A673 (cell line): Measurements from ENCODE around the gene IL23R. TPM values are rescaled to one million over a fixed set of nuclear protein-coding genes. Genes with fewer than 3 reads are reported as not detected.

Experiments used
- BruUV-seq: library from RNA; stranded (reverse); fragments of 400-500 nt; replicated peaks from 2 replicates; lab custom pipeline; 2021; lab: Mats Ljungman, UMichigan
- CTCF ChIA-PET: fragments of 300-600 bp; sonication (Branson Sonifier 250); formaldehyde crosslinking; loops from one replicate; lab custom pipeline; 2022; ENCODE audit warnings: antibody characterized with exemption; lab: Charles Lee
- POLR2A ChIA-PET: fragments of 300-600 bp; sonication (Branson Sonifier 250); formaldehyde crosslinking; loops from one replicate; lab custom pipeline; 2022; ENCODE audit warnings: antibody characterized with exemption; ENCODE audit not compliant: low non-redundant PET; lab: Charles Lee
- DNase-seq: peaks from one replicate; pipeline ENCODE4 v3.0.0-alpha.2; 2015; ENCODE audit warnings: low spot score
- H3K27ac ChIP-seq: fragments of 200-600 bp; sonication (generic); 2 replicates; pipeline ENCODE4 v1.5.1; 2016; ENCODE audit warnings: mixed run types, low read depth, mild to moderate bottlenecking, mixed read lengths, antibody characterized with exemption, low read length; ENCODE audit not compliant: poor library complexity, severe bottlenecking
- H3K27me3 ChIP-seq: fragments of 200-600 bp; sonication (generic); replicated peaks from 2 replicates; pipeline ENCODE4 v1.6.1; 2017; ENCODE audit warnings: mixed run types, low read depth, mild to moderate bottlenecking, mixed read lengths, antibody characterized with exemption, low read length; ENCODE audit not compliant: insufficient read depth, poor library complexity
- H3K36me3 ChIP-seq: fragments of 200-600 bp; sonication (generic); 2 replicates; pipeline ENCODE4 v1.6.1; 2016; ENCODE audit warnings: mixed run types, mild to moderate bottlenecking, mixed read lengths, antibody characterized with exemption, low read length; ENCODE audit not compliant: insufficient read depth, poor library complexity, severe bottlenecking
- H3K4me1 ChIP-seq: fragments of 200-600 bp; sonication (generic); 2 replicates; pipeline ENCODE4 v1.6.1; 2017; ENCODE audit warnings: mixed run types, mild to moderate bottlenecking, mixed read lengths, antibody characterized with exemption, low read length; ENCODE audit not compliant: insufficient read depth, poor library complexity, severe bottlenecking
- H3K4me3 ChIP-seq: fragments of 200-600 bp; sonication (generic); 2 replicates; pipeline ENCODE4 v1.5.1; 2016; ENCODE audit warnings: low read depth, mixed run types, mild to moderate bottlenecking, mixed read lengths, low read length; ENCODE audit not compliant: poor library complexity, severe bottlenecking
- H3K9me3 ChIP-seq: fragments of 200-600 bp; sonication (generic); 2 replicates; pipeline ENCODE4 v1.6.1; 2016; ENCODE audit warnings: mixed run types, low read depth, mild to moderate bottlenecking, mixed read lengths, antibody characterized with exemption, low read length; ENCODE audit not compliant: poor library complexity, severe bottlenecking
- EZH2 ChIP-seq: fragments of 200-600 bp; sonication (generic); IDR thresholded peaks from 2 replicates; pipeline ENCODE4 v1.6.1; 2017; ENCODE audit warnings: borderline replicate concordance, low read depth, mild to moderate bottlenecking, mixed read lengths, antibody characterized with exemption, low read length; ENCODE audit not compliant: poor library complexity, severe bottlenecking
- intact Hi-C: fragments of 100-400 bp; cut with micrococcal nuclease; formaldehyde crosslinking; loops from one replicate; pipeline ENCODE4 v1.10.0; 2022; ENCODE audit not compliant: unreplicated experiment
- total RNA-seq: library from RNA; stranded (reverse); gene quantifications from 2 replicates; pipeline ENCODE4 v1.2.3, GENCODE V29; 2021
- TF ChIP-seq, protein P1 (sequence below): fragments of 300-800, 200-600 bp; sonication (generic); conservative IDR thresholded peaks from 2 replicates; pipeline ENCODE4 v1.5.1; 2017; ENCODE audit warnings: low read depth, mild to moderate bottlenecking, antibody characterized with exemption, low read length, moderate library complexity, mixed read lengths

IL23R gene
- total RNA-seq, 1 experiment from 2014 or later, result not detected

DNA sequence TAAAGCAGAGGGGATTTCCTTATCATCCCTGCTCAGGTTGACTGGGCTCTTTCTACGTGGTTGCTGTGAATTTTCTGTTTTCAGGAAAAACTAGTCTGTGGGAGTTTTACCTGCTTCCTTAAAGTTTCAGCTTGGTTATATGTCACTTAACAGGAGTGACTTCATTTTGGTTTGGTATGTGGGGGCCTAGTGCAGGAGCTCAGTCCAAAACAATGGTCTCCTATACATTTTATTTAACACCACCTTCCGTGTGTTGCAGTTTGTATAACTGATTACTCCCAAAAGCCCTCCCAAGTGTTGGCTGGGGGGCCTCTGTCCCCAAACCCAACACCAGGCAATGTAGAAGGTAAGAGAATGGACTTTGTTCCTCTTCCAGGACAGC is 5.3 kb downstream of the IL23R start:
- no peaks in the 10 kb centered on the region for H3K4me1 ChIP-seq
- H3K27ac ChIP-seq, result no peak overlapping the region
- CTCF ChIA-PET, result no interaction called here
- H3K36me3 ChIP-seq, result no peaks in the 10 kb centered on the region
- TF ChIP-seq, protein P1, sequence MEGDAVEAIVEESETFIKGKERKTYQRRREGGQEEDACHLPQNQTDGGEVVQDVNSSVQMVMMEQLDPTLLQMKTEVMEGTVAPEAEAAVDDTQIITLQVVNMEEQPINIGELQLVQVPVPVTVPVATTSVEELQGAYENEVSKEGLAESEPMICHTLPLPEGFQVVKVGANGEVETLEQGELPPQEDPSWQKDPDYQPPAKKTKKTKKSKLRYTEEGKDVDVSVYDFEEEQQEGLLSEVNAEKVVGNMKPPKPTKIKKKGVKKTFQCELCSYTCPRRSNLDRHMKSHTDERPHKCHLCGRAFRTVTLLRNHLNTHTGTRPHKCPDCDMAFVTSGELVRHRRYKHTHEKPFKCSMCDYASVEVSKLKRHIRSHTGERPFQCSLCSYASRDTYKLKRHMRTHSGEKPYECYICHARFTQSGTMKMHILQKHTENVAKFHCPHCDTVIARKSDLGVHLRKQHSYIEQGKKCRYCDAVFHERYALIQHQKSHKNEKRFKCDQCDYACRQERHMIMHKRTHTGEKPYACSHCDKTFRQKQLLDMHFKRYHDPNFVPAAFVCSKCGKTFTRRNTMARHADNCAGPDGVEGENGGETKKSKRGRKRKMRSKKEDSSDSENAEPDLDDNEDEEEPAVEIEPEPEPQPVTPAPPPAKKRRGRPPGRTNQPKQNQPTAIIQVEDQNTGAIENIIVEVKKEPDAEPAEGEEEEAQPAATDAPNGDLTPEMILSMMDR, result no peak
- no peak for TF ChIP-seq EZH2
- no peak overlapping the region for H3K4me3 ChIP-seq
- no TSS peak for BruUV-seq
- no peaks in the 10 kb centered on the region for H3K27me3 ChIP-seq
- no peak for DNase-seq
- intact Hi-C loops, result no loop called here
- POLR2A ChIA-PET, result no interaction called here
- H3K9me3 ChIP-seq, result no peaks in the 10 kb centered on the region

DNA sequence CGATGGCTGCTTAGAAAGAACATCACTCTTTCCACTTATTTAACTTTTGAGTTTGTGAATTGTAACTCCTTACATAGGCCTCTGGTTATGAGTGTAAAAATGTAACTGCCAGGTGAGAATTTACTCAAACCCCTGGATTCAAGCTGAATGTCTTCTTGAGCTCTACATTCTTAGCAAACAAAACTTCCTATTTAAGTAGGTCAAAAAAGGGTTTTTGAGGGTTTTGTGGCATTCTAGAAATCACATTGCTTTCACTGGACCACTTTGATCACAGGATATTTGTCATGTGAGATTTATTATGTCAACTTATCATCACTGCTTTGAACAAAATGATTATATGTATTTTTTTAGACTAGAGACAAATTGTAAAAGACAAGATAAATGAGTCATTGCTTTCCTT is 5.7 kb downstream of the IL23R start:
- POLR2A ChIA-PET, result no interaction called here
- no peaks in the 10 kb centered on the region for H3K27me3 ChIP-seq
- no peak overlapping the region for H3K27ac ChIP-seq
- TF ChIP-seq EZH2, result no peak
- TF ChIP-seq, protein P1, result no peak
- no peak for DNase-seq
- H3K9me3 ChIP-seq, result no peaks in the 10 kb centered on the region
- no peak overlapping the region for H3K4me3 ChIP-seq
- no peaks in the 10 kb centered on the region for H3K36me3 ChIP-seq
- BruUV-seq, result no TSS peak
- intact Hi-C loops, result no loop called here
- CTCF ChIA-PET, result no interaction called here
- H3K4me1 ChIP-seq, result no peaks in the 10 kb centered on the region

DNA sequence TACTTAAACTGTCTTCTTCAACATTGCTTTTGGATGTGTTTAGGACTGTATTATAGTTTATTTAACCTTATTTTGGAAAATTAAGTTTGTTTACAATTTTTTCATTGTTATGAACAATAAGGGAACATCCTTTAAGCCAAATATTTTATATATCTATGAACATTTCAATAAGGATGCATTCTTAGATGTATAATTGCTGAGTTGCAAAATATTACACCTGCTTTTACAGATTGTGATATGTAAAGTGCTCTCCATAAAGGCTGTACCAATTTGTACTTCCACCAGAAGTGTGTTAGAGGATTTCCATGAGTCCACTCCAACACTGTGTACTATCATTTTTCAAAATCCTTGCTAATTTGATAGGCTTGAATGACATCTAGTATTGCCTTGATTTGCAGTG is 7.7 kb downstream of the IL23R start:
- intact Hi-C loops, result no loop called here
- H3K4me1 ChIP-seq, result no peaks in the 10 kb centered on the region
- BruUV-seq, result no TSS peak
- no peaks in the 10 kb centered on the region for H3K9me3 ChIP-seq
- ChIA-PET POLR2A (no interaction called here), CTCF (no interaction called here)
- no peak for DNase-seq
- TF ChIP-seq EZH2, result no peak
- TF ChIP-seq, protein P1, result no peak
- no peak overlapping the region for H3K4me3 ChIP-seq
- no peak overlapping the region for H3K27ac ChIP-seq
- no peaks in the 10 kb centered on the region for H3K36me3 ChIP-seq
- no peaks in the 10 kb centered on the region for H3K27me3 ChIP-seq
